ENCODE data around the gene ZNF521.

Gene ZNF521

GRCh38 chr18:25335676-25336075 lies 16.3 kb downstream of the ZNF521 start:
- DNase-seq (ENCODE audit: low read depth in 2 of 2), result no peak

GRCh38 chr18:25335062-25335461 lies 16.9 kb downstream of the ZNF521 start:
- DNase-seq (ENCODE audit: low read depth in 2 of 2), result no peak

- no peak for DNase-seq (ENCODE audit: low read depth in 2 of 2)
Measured at GRCh38 chr18:25334588-25334987, 17.4 kb downstream of the ZNF521 start.

GRCh38 chr18:25332002-25332401 lies 20.0 kb downstream of the ZNF521 start:
- DNase-seq (ENCODE audit: low read depth in 2 of 2), result no peak

GRCh38 chr18:25329783-25330182 lies 22.2 kb downstream of the ZNF521 start:
- no peak for DNase-seq (ENCODE audit: low read depth in 2 of 2)

GRCh38 chr18:25327584-25327983 lies 24.4 kb downstream of the ZNF521 start:
- DNase-seq (ENCODE audit: low read depth in 2 of 2), result no peak

- DNase-seq (ENCODE audit: low read depth in 2 of 2), result no peak
Measured at GRCh38 chr18:25326361-25326952, 25.5 kb downstream of the ZNF521 start.

- no peak for DNase-seq (ENCODE audit: low read depth in 2 of 2)
Measured at GRCh38 chr18:25322806-25323205, 29.2 kb downstream of the ZNF521 start.

GRCh38 chr18:25316381-25317018 lies 35.5 kb downstream of the ZNF521 start:
- no peak for DNase-seq (ENCODE audit: low read depth in 2 of 2)

- DNase-seq (ENCODE audit: low read depth in 2 of 2), result no peak
Measured at GRCh38 chr18:25314838-25315190, 37.2 kb downstream of the ZNF521 start.

- no peak for DNase-seq (ENCODE audit: low read depth in 2 of 2)
Measured at GRCh38 chr18:25314151-25314837, 37.7 kb downstream of the ZNF521 start.

- DNase-seq (ENCODE audit: low read depth in 2 of 2), result no peak
Measured at GRCh38 chr18:25313268-25313667, 38.7 kb downstream of the ZNF521 start.

- DNase-seq (ENCODE audit: low read depth in 2 of 2), result no peak
Measured at GRCh38 chr18:25310045-25310444, 41.9 kb downstream of the ZNF521 start.

- no peak for DNase-seq (ENCODE audit: low read depth in 2 of 2)
Measured at GRCh38 chr18:25308381-25308780, 43.6 kb downstream of the ZNF521 start.

- no peak for DNase-seq (ENCODE audit: low read depth in 2 of 2)
Measured at GRCh38 chr18:25307192-25307591, 44.8 kb downstream of the ZNF521 start.

- DNase-seq (ENCODE audit: low read depth in 2 of 2), result no peak
Measured at GRCh38 chr18:25306671-25307070, 45.3 kb downstream of the ZNF521 start.

GRCh38 chr18:25305584-25305983 lies 46.4 kb downstream of the ZNF521 start:
- no peak for DNase-seq (ENCODE audit: low read depth in 2 of 2)

- DNase-seq (ENCODE audit: low read depth in 2 of 2), result no peak
Measured at GRCh38 chr18:25300492-25300891, 51.5 kb downstream of the ZNF521 start.

GRCh38 chr18:25299426-25300300 lies 52.3 kb downstream of the ZNF521 start:
- no peak for DNase-seq (ENCODE audit: low read depth in 2 of 2)

GRCh38 chr18:25298853-25299274 lies 53.1 kb downstream of the ZNF521 start:
- DNase-seq (ENCODE audit: low read depth in 2 of 2), result no peak

- no peak for DNase-seq (ENCODE audit: low read depth in 2 of 2)
Measured at GRCh38 chr18:25295624-25296138, 56.3 kb downstream of the ZNF521 start.

- DNase-seq (ENCODE audit: low read depth in 2 of 2), result no peak
Measured at GRCh38 chr18:25291150-25291549, 60.8 kb downstream of the ZNF521 start.
